Calu3 (cell line): ENCODE data around the gene MED12L. TPM values are rescaled to one million over a fixed set of nuclear protein-coding genes. Genes with fewer than 3 reads are reported as not detected.

Source experiments
- BruUV-seq: library from RNA; stranded (reverse); fragments of 400-500 nt; replicated peaks from 2 replicates; lab custom pipeline; 2021; lab: Mats Ljungman, UMichigan
- CTCF ChIA-PET: fragments of 300-600 bp; sonication (Branson Sonifier 250); formaldehyde crosslinking; loops from one replicate; lab custom pipeline; 2022; ENCODE audit warnings: antibody characterized with exemption; lab: Charles Lee
- DNase-seq: peaks from one replicate; pipeline ENCODE4 v3.0.0; 2022
- H3K27ac Mint-ChIP-seq: one replicate; pipeline ENCODE4 v1.8.0; 2022; ENCODE audit warnings: mixed read lengths; ENCODE audit not compliant: unreplicated experiment
- H3K27me3 Mint-ChIP-seq: one replicate; pipeline ENCODE4 v1.8.0; 2022; ENCODE audit warnings: mixed read lengths; ENCODE audit not compliant: unreplicated experiment
- H3K36me3 Mint-ChIP-seq: one replicate; pipeline ENCODE4 v1.8.0; 2022; ENCODE audit warnings: mild to moderate bottlenecking, moderate library complexity, mixed read lengths; ENCODE audit not compliant: insufficient read depth, unreplicated experiment
- H3K4me1 Mint-ChIP-seq: one replicate; pipeline ENCODE4 v1.8.0; 2022; ENCODE audit warnings: mild to moderate bottlenecking, low read depth, mixed read lengths; ENCODE audit not compliant: unreplicated experiment
- H3K4me3 Mint-ChIP-seq: one replicate; pipeline ENCODE4 v1.8.0; 2022; ENCODE audit warnings: mild to moderate bottlenecking, low read depth, moderate library complexity, mixed read lengths; ENCODE audit not compliant: unreplicated experiment
- H3K9me3 Mint-ChIP-seq: one replicate; pipeline ENCODE4 v1.8.0; 2022; ENCODE audit warnings: low read depth, mixed read lengths; ENCODE audit not compliant: unreplicated experiment
- intact Hi-C: fragments of 100-400 bp; cut with micrococcal nuclease; formaldehyde crosslinking; loops from one replicate; pipeline ENCODE4 v1.10.0; 2022; ENCODE audit not compliant: unreplicated experiment
- total RNA-seq: library from RNA; stranded (reverse); gene quantifications from 2 replicates; pipeline ENCODE4 v1.2.3, GENCODE V29; 2022
- TF ChIP-seq, protein P1 (sequence below): fragments of 200-600 bp; IDR thresholded peaks from one replicate; pipeline ENCODE4 v1.8.0; 2022; ENCODE audit warnings: antibody characterized with exemption; ENCODE audit not compliant: unreplicated experiment

MED12L gene
- total RNA-seq, 1 experiment from 2014 or later: 4.6 TPM

DNA sequence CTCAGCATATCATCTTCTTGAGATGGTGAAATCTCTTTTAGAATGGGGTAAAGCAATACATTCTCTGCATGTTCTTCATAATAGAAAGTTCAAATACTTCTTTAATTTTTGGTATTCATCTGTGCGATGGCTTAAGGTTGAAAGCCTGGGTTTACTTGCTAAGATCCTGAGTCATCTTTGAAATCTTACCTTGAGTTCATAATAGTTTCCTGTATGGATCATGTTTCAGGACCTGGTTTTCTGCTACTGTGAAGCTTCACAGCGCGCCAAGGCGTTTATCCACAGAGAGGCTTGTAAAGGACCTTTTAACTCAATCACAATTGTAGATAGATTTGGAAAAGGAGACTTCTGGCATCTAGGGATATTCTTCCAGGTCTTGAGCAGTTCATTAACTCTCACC is 39.0 kb downstream of the MED12L start:
- no peak for DNase-seq
- TF ChIP-seq, protein P1, sequence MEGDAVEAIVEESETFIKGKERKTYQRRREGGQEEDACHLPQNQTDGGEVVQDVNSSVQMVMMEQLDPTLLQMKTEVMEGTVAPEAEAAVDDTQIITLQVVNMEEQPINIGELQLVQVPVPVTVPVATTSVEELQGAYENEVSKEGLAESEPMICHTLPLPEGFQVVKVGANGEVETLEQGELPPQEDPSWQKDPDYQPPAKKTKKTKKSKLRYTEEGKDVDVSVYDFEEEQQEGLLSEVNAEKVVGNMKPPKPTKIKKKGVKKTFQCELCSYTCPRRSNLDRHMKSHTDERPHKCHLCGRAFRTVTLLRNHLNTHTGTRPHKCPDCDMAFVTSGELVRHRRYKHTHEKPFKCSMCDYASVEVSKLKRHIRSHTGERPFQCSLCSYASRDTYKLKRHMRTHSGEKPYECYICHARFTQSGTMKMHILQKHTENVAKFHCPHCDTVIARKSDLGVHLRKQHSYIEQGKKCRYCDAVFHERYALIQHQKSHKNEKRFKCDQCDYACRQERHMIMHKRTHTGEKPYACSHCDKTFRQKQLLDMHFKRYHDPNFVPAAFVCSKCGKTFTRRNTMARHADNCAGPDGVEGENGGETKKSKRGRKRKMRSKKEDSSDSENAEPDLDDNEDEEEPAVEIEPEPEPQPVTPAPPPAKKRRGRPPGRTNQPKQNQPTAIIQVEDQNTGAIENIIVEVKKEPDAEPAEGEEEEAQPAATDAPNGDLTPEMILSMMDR: no peak
- Mint-ChIP-seq H3K4me3 (no peak overlapping the region), H3K27me3 (no peaks in the 10 kb centered on the region), H3K36me3 (no peaks in the 10 kb centered on the region), H3K4me1 (no peaks in the 10 kb centered on the region), H3K9me3 (no peaks in the 10 kb centered on the region), H3K27ac (no peak overlapping the region)
- CTCF ChIA-PET: no interaction called here
- intact Hi-C loops: no loop called here
- no TSS peak for BruUV-seq

DNA sequence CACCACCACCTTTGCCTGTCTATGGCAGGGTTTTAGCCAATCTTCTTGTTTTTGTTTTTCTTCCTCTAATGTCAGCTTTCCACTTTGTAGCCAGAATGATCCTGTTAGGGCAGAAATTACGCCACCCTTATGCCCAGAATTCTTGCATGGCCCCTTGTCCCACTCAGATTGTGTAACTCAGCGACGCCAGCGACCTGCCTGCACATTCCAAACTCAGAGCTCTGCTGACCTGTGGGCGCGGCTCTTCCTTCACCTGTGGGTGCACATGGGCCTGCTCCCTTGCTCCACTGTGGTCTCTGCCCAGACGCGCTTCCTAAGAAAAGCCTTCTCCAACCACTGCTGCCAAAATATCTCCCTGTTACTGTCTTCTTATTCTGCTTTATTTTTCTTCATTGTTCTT is 45.0 kb downstream of the MED12L start:
- Mint-ChIP-seq H3K27ac (no peak overlapping the region), H3K27me3 (peaks cover 23% of the 10 kb centered on the region), H3K4me1 (peaks cover 8% of the 10 kb centered on the region), H3K36me3 (no peaks in the 10 kb centered on the region), H3K9me3 (no peaks in the 10 kb centered on the region), H3K4me3 (no peak overlapping the region)
- intact Hi-C loops: no loop called here
- CTCF ChIA-PET: no interaction called here
- peak; percentile 15 for DNase-seq
- TF ChIP-seq, protein P1: no peak
- no TSS peak for BruUV-seq

DNA sequence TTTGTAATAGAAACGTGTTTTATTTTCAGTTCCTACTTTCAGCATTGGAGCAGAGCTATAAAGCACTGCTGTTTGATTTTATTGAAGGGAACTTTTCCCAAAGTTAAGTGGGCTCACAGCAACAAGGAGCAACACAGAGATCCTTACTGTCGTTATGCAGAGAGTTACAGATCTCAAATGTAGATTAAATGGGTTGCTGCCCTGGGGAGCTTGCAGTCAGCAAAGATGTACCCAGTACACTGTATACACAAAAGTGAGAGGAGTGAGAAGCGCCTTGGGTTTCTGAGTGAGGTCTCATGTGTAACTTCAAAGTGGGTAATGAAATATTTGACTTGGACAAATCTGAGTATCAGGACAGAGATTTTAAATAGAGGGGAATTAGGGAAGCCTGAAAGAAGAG is 47.7 kb downstream of the MED12L start:
- Mint-ChIP-seq H3K4me3 (no peak overlapping the region), H3K36me3 (no peaks in the 10 kb centered on the region), H3K9me3 (peaks cover 3% of the 10 kb centered on the region), H3K27me3 (peaks cover 23% of the 10 kb centered on the region), H3K27ac (no peak overlapping the region), H3K4me1 (peaks cover 8% of the 10 kb centered on the region)
- DNase-seq: no peak
- no TSS peak for BruUV-seq
- CTCF ChIA-PET: interaction anchor here (0.7 kb wide), 1 partner anchor 453 kb away, joined by 3 read pairs; no protein-coding TSS in a partner anchor
- TF ChIP-seq, protein P1: no peak
- intact Hi-C loops: no loop called here

DNA sequence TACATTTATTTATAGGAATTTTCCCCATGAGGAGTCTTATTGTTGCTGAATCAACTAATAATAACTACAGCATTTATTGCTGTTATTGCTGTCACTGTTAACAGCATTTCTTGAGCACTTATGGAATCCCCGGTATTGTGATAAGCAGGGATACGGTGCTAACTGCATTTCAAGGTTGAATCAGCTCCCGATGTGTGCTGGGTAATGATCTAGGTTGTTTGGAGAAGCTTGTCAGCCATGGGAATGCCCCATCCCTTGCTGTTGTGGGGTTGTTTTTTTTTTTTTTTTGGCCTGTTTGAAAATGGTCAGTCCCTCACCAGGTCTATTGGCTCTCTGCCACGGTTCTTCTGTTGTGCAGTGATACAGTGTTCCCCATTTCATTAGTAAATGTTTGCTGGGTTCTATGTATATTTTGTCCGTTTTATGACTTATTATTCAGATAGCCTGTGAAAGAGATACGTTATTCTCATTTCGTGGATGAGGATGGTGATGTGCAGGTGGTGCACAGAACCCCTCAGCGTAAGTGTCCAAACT is 48.5 kb downstream of the MED12L start:
- CTCF ChIA-PET: interaction anchor here (0.6 to 0.7 kb wide), 3 partner anchors 77 to 579 kb away, joined by 3 to 4 read pairs (median 3); no protein-coding TSS in a partner anchor
- BruUV-seq: no TSS peak
- DNase-seq: no peak
- peaks cover 8% of the 10 kb centered on the region for H3K4me1 Mint-ChIP-seq
- H3K27me3 Mint-ChIP-seq: peaks cover 23% of the 10 kb centered on the region
- no peak overlapping the region for H3K27ac Mint-ChIP-seq
- TF ChIP-seq, protein P1: no peak
- intact Hi-C loops: no loop called here
- H3K36me3 Mint-ChIP-seq: no peaks in the 10 kb centered on the region
- peaks cover 3% of the 10 kb centered on the region for H3K9me3 Mint-ChIP-seq
- H3K4me3 Mint-ChIP-seq: no peak overlapping the region
